Adipocyte (in vitro differentiated cells): ENCODE data around the gene USP19.

Experiments used
- DNase-seq: peaks from one replicate; pipeline ENCODE4 v3.0.0-alpha.2; 2015; ENCODE audit warnings: low read depth
- H3K27me3 ChIP-seq: replicated peaks from 2 replicates; pipeline ENCODE4 v1.7.0; 2013; ENCODE audit warnings: mild to moderate bottlenecking, low read length, moderate library complexity; ENCODE audit not compliant: control insufficient read depth, insufficient read depth
- H3K36me3 ChIP-seq: 2 replicates; pipeline ENCODE4 v1.7.0; 2013; ENCODE audit warnings: low read length, mild to moderate bottlenecking, moderate library complexity; ENCODE audit not compliant: control insufficient read depth, insufficient read depth, severe bottlenecking
- H3K4me1 ChIP-seq: 2 replicates; pipeline ENCODE4 v1.7.0; 2013; ENCODE audit warnings: mild to moderate bottlenecking, low read length, moderate library complexity; ENCODE audit not compliant: control insufficient read depth, insufficient read depth
- H3K4me3 ChIP-seq: 2 replicates; pipeline ENCODE4 v1.7.0; 2013; ENCODE audit warnings: mild to moderate bottlenecking, low read length, moderate library complexity
- H3K9ac ChIP-seq: 2 replicates; pipeline ENCODE4 v1.7.0; 2013; ENCODE audit warnings: mild to moderate bottlenecking, low read length, moderate library complexity
- H3K9me3 ChIP-seq: 2 replicates; pipeline ENCODE4 v1.7.0; 2013; ENCODE audit warnings: mild to moderate bottlenecking, low read length, moderate library complexity; ENCODE audit not compliant: control insufficient read depth

Gene USP19

GRCh38 chr3:49120438-49121131, at the start of gene USP19:
TSS of gene USP19 (minus strand) at chr3:49120823. CDS start at chr3:49119145, 1,678 bp downstream.
- peak within 1 kb of the TSS; percentile 99 for H3K9ac ChIP-seq
- peak within 1 kb of the TSS; percentile 86 for H3K4me3 ChIP-seq
- no peaks in the 10 kb centered on the region for H3K9me3 ChIP-seq
- H3K36me3 ChIP-seq = peaks cover 77% of the 10 kb centered on the region
- DNase-seq = peak; percentile 96
- H3K4me1 ChIP-seq = peaks cover 17% of the 10 kb centered on the region
- H3K27me3 ChIP-seq = no peaks in the 10 kb centered on the region

- Histone ChIP-seq H3K9me3 (no peaks in the 10 kb centered on the region), H3K4me3 (peak overlapping the region; percentile 91), H3K9ac (peak overlapping the region; percentile 91), H3K36me3 (peaks cover 17% of the 10 kb centered on the region), H3K27me3 (no peaks in the 10 kb centered on the region), H3K4me1 (peaks cover 20% of the 10 kb centered on the region)
- no peak for DNase-seq
These were observed 46.3 kb upstream of the USP19 start for GRCh38 chr3:49166752-49167556.

- Histone ChIP-seq H3K9ac (peak within 1 kb of the TSS; percentile 91), H3K27me3 (no peaks in the 10 kb centered on the region), H3K4me1 (peaks cover 20% of the 10 kb centered on the region), H3K4me3 (peak within 1 kb of the TSS; percentile 91), H3K36me3 (peaks cover 17% of the 10 kb centered on the region), H3K9me3 (no peaks in the 10 kb centered on the region)
- DNase-seq = peak; percentile 81
These were observed 45.4 kb upstream of the USP19 start, which contains the start of gene CCDC71 for GRCh38 chr3:49165771-49166751. TSS of gene CCDC71 (minus strand) at chr3:49166331. CDS start at chr3:49164208, 2,123 bp downstream.

- Histone ChIP-seq H3K36me3 (peaks cover 17% of the 10 kb centered on the region), H3K27me3 (no peaks in the 10 kb centered on the region), H3K9ac (peak overlapping the region; percentile 91), H3K4me3 (peak overlapping the region; percentile 91), H3K4me1 (peaks cover 12% of the 10 kb centered on the region), H3K9me3 (no peaks in the 10 kb centered on the region)
- DNase-seq = peak; percentile 39
These were observed 44.5 kb upstream of the USP19 start for GRCh38 chr3:49164983-49165720.

GRCh38 chr3:49163609-49164008, 43.0 kb upstream of the USP19 start:
- no peaks in the 10 kb centered on the region for H3K9me3 ChIP-seq
- no peak for DNase-seq
- H3K4me1 ChIP-seq = peaks cover 12% of the 10 kb centered on the region
- H3K36me3 ChIP-seq = peaks cover 17% of the 10 kb centered on the region
- H3K27me3 ChIP-seq = no peaks in the 10 kb centered on the region
- no peak overlapping the region for H3K4me3 ChIP-seq
- no peak overlapping the region for H3K9ac ChIP-seq

GRCh38 chr3:49162751-49163419, 42.3 kb upstream of the USP19 start:
- DNase-seq = no peak
- H3K36me3 ChIP-seq = peaks cover 17% of the 10 kb centered on the region
- H3K9ac ChIP-seq = no peak overlapping the region
- H3K4me1 ChIP-seq = peaks cover 12% of the 10 kb centered on the region
- no peak overlapping the region for H3K4me3 ChIP-seq
- H3K27me3 ChIP-seq = no peaks in the 10 kb centered on the region
- H3K9me3 ChIP-seq = no peaks in the 10 kb centered on the region

- H3K36me3 ChIP-seq = peaks cover 17% of the 10 kb centered on the region
- no peak for DNase-seq
These were observed 41.3 kb upstream of the USP19 start for GRCh38 chr3:49161808-49162530.

GRCh38 chr3:49161197-49161596, 40.6 kb upstream of the USP19 start:
- DNase-seq = no peak
- H3K4me1 ChIP-seq = peaks cover 8% of the 10 kb centered on the region
- peaks cover 17% of the 10 kb centered on the region for H3K36me3 ChIP-seq
- H3K27me3 ChIP-seq = no peaks in the 10 kb centered on the region
- H3K9me3 ChIP-seq = no peaks in the 10 kb centered on the region
- H3K9ac ChIP-seq = no peak overlapping the region
- H3K4me3 ChIP-seq = no peak overlapping the region

More at GRCh38 chr3:49161808-49162530, 41.3 kb upstream of the USP19 start:
- Histone ChIP-seq H3K4me3 (no peak overlapping the region), H3K27me3 (no peaks in the 10 kb centered on the region), H3K9me3 (no peaks in the 10 kb centered on the region), H3K4me1 (peaks cover 12% of the 10 kb centered on the region), H3K9ac (no peak overlapping the region)

- peaks cover 13% of the 10 kb centered on the region for H3K36me3 ChIP-seq
- H3K27me3 ChIP-seq = no peaks in the 10 kb centered on the region
- no peak overlapping the region for H3K4me3 ChIP-seq
- no peaks in the 10 kb centered on the region for H3K9me3 ChIP-seq
- H3K4me1 ChIP-seq = no peaks in the 10 kb centered on the region
- DNase-seq = no peak
- H3K9ac ChIP-seq = no peak overlapping the region
These were observed 38.2 kb upstream of the USP19 start for GRCh38 chr3:49158792-49159191.
